IPS-18a (cell line): ENCODE results near the gene LIN7A.

Source experiments
- H3K27ac ChIP-seq: one replicate; pipeline ENCODE4 v1.5.1; 2013; ENCODE audit warnings: low read length
- H3K27me3 ChIP-seq: one replicate; pipeline ENCODE4 v1.6.1; 2013; ENCODE audit warnings: mild to moderate bottlenecking, low read length; ENCODE audit not compliant: control insufficient read depth, insufficient read depth
- H3K36me3 ChIP-seq: one replicate; pipeline ENCODE4 v1.6.1; 2013; ENCODE audit warnings: low read depth, low read length; ENCODE audit not compliant: control insufficient read depth
- H3K4me1 ChIP-seq: one replicate; pipeline ENCODE4 v1.6.1; 2013; ENCODE audit warnings: low read depth, low read length; ENCODE audit not compliant: control insufficient read depth
- H3K4me3 ChIP-seq: one replicate; pipeline ENCODE4 v1.5.1; 2013; ENCODE audit warnings: low read length
- H3K9ac ChIP-seq: one replicate; pipeline ENCODE4 v1.6.1; 2013; ENCODE audit warnings: mild to moderate bottlenecking, low read length, moderate library complexity
- H3K9me3 ChIP-seq: one replicate; pipeline ENCODE4 v1.6.1; 2013; ENCODE audit warnings: low read depth, low read length; ENCODE audit not compliant: control insufficient read depth

Gene LIN7A

DNA sequence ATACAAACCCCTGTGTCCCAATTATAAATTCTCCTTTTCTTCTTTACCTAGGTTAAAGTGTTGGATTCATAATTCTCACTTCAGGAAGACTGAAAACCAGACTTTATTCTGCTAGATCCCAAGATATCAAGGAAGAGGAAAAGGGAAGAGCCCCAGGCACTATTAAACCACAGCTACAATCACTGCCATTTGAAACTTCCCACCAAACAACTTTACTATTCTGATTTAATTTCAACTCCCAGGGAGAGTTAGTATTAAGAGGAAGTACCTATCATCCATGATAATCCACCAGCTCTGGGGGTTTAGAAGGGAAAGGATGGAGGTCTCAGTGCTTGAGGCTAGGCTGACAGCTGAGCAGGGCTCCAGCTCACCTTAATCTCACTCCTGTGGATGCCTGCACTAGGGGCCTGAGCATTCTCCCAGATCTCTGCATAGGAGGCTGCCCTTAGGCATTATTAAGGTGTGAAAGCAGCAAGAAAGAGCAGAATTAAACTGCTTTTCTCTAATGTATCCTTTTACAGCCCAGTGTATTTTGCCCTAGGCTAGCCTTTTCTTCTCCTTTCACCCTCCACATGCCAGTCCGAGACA lies 168.1 kb downstream of the LIN7A start:
- Histone ChIP-seq H3K27ac (no peak overlapping the region), H3K4me1 (peaks cover 29% of the 10 kb centered on the region), H3K36me3 (no peaks in the 10 kb centered on the region), H3K9me3 (no peaks in the 10 kb centered on the region), H3K27me3 (no peaks in the 10 kb centered on the region), H3K9ac (no peak overlapping the region), H3K4me3 (no peak overlapping the region)

DNA sequence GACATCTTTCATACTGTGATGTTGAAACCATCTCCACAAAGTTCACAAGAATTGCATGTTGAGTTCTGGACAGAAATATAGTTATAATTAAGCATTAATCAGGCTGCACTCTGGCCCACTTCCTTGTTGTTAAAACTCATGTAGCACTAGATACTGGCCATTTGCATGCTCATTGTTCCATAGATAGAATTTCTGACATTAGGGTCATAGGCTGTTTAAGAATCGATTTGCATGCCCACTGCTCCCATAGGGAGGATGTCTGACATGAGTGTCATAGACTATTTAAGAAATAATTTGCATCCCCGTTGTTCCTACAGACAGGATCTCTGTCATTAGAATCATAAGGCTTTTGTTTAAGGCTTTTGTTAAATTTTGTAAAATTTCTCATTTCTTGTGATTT lies 170.8 kb downstream of the LIN7A start:
- H3K36me3 ChIP-seq: no peaks in the 10 kb centered on the region
- H3K4me3 ChIP-seq: no peak overlapping the region
- no peak overlapping the region for H3K27ac ChIP-seq
- H3K9me3 ChIP-seq: no peaks in the 10 kb centered on the region
- no peaks in the 10 kb centered on the region for H3K27me3 ChIP-seq
- no peak overlapping the region for H3K9ac ChIP-seq
- peaks cover 29% of the 10 kb centered on the region for H3K4me1 ChIP-seq

DNA sequence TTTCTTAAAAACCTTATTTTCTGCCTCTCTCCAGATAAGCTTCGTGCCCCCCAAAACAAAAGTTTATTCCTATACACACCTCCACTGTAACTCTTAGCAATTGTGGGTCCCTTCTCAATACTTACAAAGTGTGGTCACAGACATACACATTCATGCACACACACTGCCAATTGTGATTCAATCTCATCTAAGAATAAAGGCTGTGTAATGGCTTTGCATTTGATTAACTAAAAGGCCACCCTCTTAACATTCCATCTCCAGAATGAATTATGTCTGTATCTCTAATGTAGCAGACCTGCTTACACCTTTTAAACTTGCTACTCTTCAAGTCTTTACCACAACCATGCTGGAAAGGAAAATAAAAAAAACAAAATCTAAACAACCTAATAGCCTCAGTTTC lies 171.5 kb downstream of the LIN7A start:
- no peaks in the 10 kb centered on the region for H3K36me3 ChIP-seq
- H3K9me3 ChIP-seq: no peaks in the 10 kb centered on the region
- H3K4me3 ChIP-seq: no peak overlapping the region
- H3K27me3 ChIP-seq: no peaks in the 10 kb centered on the region
- no peak overlapping the region for H3K9ac ChIP-seq
- H3K4me1 ChIP-seq: peaks cover 29% of the 10 kb centered on the region
- no peak overlapping the region for H3K27ac ChIP-seq

DNA sequence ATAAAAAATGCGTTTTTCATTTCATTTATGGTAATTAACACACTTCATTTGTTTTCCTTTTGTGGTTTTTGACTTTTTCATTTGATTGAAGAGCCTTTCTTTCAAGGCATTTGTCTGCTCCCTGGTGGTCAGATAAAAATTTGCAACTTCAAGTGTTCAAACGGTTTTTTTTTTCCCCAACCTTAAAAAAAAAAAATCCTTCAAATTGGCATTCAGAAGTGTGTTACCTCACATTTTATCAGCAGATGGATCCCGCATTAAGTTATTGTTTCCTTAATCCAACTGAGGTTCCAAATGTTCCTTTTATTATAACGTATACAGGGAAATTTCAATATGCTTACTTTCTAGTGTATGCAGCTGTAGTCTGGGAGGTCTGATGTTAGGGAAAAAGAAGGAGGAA lies 173.9 kb downstream of the LIN7A start:
- no peak overlapping the region for H3K4me3 ChIP-seq
- no peaks in the 10 kb centered on the region for H3K36me3 ChIP-seq
- no peak overlapping the region for H3K27ac ChIP-seq
- no peak overlapping the region for H3K9ac ChIP-seq
- H3K4me1 ChIP-seq: peaks cover 23% of the 10 kb centered on the region
- H3K9me3 ChIP-seq: no peaks in the 10 kb centered on the region
- no peaks in the 10 kb centered on the region for H3K27me3 ChIP-seq

DNA sequence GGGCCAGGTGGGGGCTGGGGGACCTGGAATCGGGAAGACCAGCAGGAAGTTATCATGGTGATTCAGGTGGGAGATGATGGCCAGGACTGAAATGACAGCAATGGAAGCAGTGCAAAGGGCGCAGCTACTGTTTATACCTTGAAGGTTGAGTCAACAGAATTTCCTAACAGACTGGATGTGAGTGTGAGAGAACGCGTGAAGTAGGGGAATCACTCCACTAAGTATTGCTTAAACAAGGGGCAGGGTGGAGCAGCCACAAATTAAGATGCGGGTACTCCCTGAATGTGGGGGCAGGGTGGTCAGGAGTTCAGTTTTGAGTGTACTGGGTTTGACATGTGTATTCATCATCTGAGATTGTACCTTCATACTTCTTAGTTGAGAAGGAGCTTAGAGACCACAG lies 175.9 kb downstream of the LIN7A start:
- Histone ChIP-seq H3K4me1 (peaks cover 15% of the 10 kb centered on the region), H3K36me3 (no peaks in the 10 kb centered on the region), H3K27ac (no peak overlapping the region), H3K9me3 (no peaks in the 10 kb centered on the region), H3K4me3 (no peak overlapping the region), H3K9ac (no peak overlapping the region), H3K27me3 (no peaks in the 10 kb centered on the region)

DNA sequence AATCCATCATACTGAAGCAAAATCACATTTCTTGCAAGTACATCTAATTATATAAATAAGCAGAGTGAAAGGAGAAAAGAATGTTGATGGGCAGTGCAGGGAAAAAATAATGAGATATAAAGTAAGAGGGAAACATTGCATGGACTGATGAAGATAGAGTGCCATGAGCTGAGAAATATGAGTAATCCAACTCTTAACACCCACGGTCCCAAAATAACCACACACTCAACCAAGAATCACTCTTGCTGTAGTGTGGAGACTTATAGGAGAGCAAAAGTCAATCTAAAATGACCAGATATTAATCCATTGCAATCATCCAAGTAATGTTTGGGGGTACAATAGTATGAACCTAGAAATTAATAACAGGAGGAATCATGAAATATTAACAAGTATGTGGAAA lies 180.9 kb downstream of the LIN7A start:
- Histone ChIP-seq H3K27me3 (no peaks in the 10 kb centered on the region), H3K4me3 (no peak overlapping the region), H3K9me3 (no peaks in the 10 kb centered on the region), H3K4me1 (peaks cover 5% of the 10 kb centered on the region), H3K9ac (no peak overlapping the region), H3K36me3 (no peaks in the 10 kb centered on the region), H3K27ac (no peak overlapping the region)

DNA sequence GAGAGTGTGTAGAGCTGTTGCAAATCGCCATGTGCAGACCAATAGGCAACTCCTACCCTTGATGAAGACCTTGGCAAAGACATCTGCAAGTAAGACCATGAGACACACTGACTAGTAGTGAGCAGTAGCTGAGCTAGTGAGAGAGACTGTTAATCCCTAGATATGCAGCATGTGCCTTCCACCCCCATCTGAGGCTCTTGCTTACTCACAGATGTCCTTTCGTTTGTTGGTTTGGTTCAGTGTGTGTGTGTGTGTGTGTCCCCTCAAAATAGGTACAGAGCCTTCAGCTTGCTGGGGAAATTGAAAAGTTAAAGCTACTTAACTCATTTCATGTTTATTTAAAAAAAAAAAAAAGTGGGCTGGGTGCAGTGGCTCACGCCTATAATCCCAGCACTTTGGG lies 183.5 kb downstream of the LIN7A start:
- H3K27ac ChIP-seq: no peak overlapping the region
- no peaks in the 10 kb centered on the region for H3K36me3 ChIP-seq
- H3K4me1 ChIP-seq: no peaks in the 10 kb centered on the region
- no peaks in the 10 kb centered on the region for H3K9me3 ChIP-seq
- H3K4me3 ChIP-seq: no peak overlapping the region
- H3K9ac ChIP-seq: no peak overlapping the region
- H3K27me3 ChIP-seq: no peaks in the 10 kb centered on the region

DNA sequence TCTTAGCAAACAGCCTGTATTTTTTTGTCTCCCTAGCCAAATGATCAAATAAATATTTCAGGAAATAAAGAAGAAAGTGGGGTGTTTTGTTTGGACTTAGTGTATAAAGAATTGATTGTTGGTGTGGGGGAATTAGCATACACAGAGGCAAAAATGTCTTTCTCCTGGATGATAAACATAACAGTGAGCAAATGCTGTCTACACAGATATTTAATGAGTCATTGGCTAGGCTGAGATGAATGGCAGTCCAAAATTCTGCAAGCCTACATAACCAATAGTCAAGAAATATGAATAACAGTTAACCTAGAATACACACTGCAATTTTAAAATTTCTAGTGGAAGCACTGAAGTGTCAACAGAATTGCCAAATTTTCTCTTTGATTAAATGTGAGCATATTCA lies 185.3 kb downstream of the LIN7A start:
- no peak overlapping the region for H3K27ac ChIP-seq
- no peak overlapping the region for H3K4me3 ChIP-seq
- no peaks in the 10 kb centered on the region for H3K27me3 ChIP-seq
- H3K9ac ChIP-seq: no peak overlapping the region
- H3K4me1 ChIP-seq: no peaks in the 10 kb centered on the region
- no peaks in the 10 kb centered on the region for H3K9me3 ChIP-seq
- no peaks in the 10 kb centered on the region for H3K36me3 ChIP-seq

DNA sequence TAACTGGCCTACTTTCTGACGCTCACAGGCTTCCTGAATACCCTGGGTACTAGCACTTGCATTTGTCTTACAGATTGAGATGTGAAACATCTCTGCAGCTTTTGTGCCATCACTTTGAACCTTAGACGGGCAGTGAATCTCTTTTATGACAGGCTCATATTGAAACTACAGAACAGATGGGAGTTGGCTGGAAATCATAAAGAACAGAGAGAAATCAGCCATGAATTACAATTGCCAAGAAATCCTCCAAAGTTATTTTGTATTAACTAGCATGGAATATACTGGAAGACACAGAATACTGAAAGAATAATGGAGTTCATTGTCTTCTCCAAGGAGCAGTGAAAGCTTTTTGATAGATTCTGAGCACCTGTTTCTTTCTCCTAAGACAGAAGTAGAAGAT lies 188.3 kb downstream of the LIN7A start:
- Histone ChIP-seq H3K36me3 (no peaks in the 10 kb centered on the region), H3K4me3 (no peak overlapping the region), H3K27ac (no peak overlapping the region), H3K27me3 (no peaks in the 10 kb centered on the region), H3K9me3 (no peaks in the 10 kb centered on the region), H3K9ac (no peak overlapping the region), H3K4me1 (no peaks in the 10 kb centered on the region)

DNA sequence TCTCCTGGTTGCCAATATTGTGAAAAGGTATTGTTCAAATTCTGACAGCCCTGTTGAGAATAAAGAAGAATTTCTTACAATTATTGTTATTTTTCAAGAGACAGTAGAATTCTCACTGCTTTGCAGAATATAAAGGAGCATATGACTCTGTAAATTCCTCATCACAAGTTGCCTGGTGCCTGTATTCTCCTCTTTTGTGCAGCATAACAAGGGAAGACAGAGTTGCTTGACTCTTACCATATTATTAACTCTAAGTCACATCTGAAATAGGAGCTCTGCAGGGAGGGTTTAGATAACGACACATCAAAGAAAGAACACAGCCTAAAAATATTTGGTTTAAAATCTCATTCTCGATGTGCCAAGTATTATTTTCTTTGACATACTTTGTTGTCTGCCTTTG lies 189.9 kb downstream of the LIN7A start:
- H3K4me1 ChIP-seq: no peaks in the 10 kb centered on the region
- no peak overlapping the region for H3K27ac ChIP-seq
- H3K36me3 ChIP-seq: no peaks in the 10 kb centered on the region
- no peaks in the 10 kb centered on the region for H3K9me3 ChIP-seq
- H3K9ac ChIP-seq: no peak overlapping the region
- H3K4me3 ChIP-seq: no peak overlapping the region
- H3K27me3 ChIP-seq: no peaks in the 10 kb centered on the region

DNA sequence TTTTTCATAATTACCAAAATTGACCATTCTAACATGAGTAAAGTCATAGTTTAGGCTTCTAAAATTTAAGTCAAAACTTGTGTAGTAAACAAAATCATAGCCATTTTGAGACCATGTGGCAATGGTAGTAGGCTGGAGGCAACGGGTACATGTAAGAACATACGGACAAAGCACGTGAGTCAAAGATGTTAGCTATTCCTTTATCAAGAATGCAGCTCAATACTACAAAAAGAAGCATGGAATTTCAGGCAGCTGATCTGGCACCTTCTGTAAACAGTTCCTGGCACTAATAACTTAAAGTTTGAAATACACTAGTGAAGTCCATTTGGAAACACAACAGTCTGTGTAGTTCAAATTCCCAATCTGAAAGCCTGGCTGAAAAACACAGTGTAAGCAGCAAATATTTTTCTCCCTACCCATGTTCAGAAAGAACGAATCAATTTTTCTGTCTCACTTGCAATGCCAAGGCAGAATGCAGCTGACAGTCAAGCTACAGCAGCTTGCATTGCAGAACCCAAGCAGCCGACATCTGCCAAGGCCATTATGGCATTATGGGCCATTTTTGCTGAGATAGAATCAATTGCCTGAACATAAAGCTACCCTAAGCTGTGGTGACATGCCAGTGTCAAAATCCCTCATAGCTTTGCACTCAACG lies 191.8 kb downstream of the LIN7A start:
- Histone ChIP-seq H3K4me1 (no peaks in the 10 kb centered on the region), H3K27ac (no peak overlapping the region), H3K9me3 (no peaks in the 10 kb centered on the region), H3K9ac (no peak overlapping the region), H3K36me3 (no peaks in the 10 kb centered on the region), H3K27me3 (no peaks in the 10 kb centered on the region), H3K4me3 (no peak overlapping the region)
